C1 segment of cervical spinal cord (tissue), 14 donors: ENCODE results near the gene NAA25.

ENCODE experiments used
- DNase-seq, 14 donors: peaks; one replicate each; lab custom pipeline; 2025; lab: John Stamatoyannopoulos, UW

Gene NAA25

GRCh38 chr12:111978545-111978944 is 130.0 kb downstream of the NAA25 start:
- no peak for DNase-seq

- DNase-seq = no peak
Observed at GRCh38 chr12:111976860-111977259, 131.7 kb downstream of the NAA25 start.
